ENCODE results near the gene GPLD1.
"Not testable (repeated sequence)": the region's sequence is repeated elsewhere in the genome, so short reads cannot be mapped to it uniquely, and the experiment has no call there.

Gene GPLD1

GRCh38 chr6:24414531-24414930 is 74.8 kb downstream of the GPLD1 start:
- DNase-seq (ENCODE audit: low spot score), result not testable (repeated sequence)

- DNase-seq (ENCODE audit: low spot score), result no peak
Measured at GRCh38 chr6:24412294-24412693, 77.1 kb downstream of the GPLD1 start.

- no peak for DNase-seq (ENCODE audit: low spot score)
Measured at GRCh38 chr6:24410622-24411021, 78.8 kb downstream of the GPLD1 start.

- no peak for DNase-seq (ENCODE audit: low spot score)
Measured at GRCh38 chr6:24408719-24409410, 80.5 kb downstream of the GPLD1 start.

- no peak for DNase-seq (ENCODE audit: low spot score)
Measured at GRCh38 chr6:24405262-24405661, 84.1 kb downstream of the GPLD1 start.

- no peak for DNase-seq (ENCODE audit: low spot score)
Measured at GRCh38 chr6:24403501-24403824, 85.9 kb downstream of the GPLD1 start.

- DNase-seq (ENCODE audit: low spot score), result peak; percentile 91
Measured at GRCh38 chr6:24402697-24403500, 86.5 kb downstream of the GPLD1 start, which contains the start of gene MRS2. MRS2 (plus strand) TSS chr6:24402936; CDS start chr6:24403047, 111 bp downstream.

- no peak for DNase-seq (ENCODE audit: low spot score)
Measured at GRCh38 chr6:24401458-24401857, 87.9 kb downstream of the GPLD1 start.

GRCh38 chr6:24400045-24401039 is 89.0 kb downstream of the GPLD1 start:
- DNase-seq (ENCODE audit: low spot score), result not testable (repeated sequence)

- DNase-seq (ENCODE audit: low spot score), result no peak
Measured at GRCh38 chr6:24397631-24398030, 91.7 kb downstream of the GPLD1 start.

- DNase-seq (ENCODE audit: low spot score), result no peak
Measured at GRCh38 chr6:24396824-24397223, 92.6 kb downstream of the GPLD1 start.

- no peak for DNase-seq (ENCODE audit: low spot score)
Measured at GRCh38 chr6:24394780-24395437, 94.5 kb downstream of the GPLD1 start.

GRCh38 chr6:24394061-24394779 is 95.2 kb downstream of the GPLD1 start:
- no peak for DNase-seq (ENCODE audit: low spot score)

- DNase-seq (ENCODE audit: low spot score), result no peak
Measured at GRCh38 chr6:24391756-24392405, 97.5 kb downstream of the GPLD1 start.

GRCh38 chr6:24391208-24391607 is 98.2 kb downstream of the GPLD1 start:
- no peak for DNase-seq (ENCODE audit: low spot score)

GRCh38 chr6:24387818-24388217 is 101.6 kb downstream of the GPLD1 start:
- DNase-seq (ENCODE audit: low spot score), result no peak

GRCh38 chr6:24385536-24386269 is 103.7 kb downstream of the GPLD1 start:
- DNase-seq (ENCODE audit: low spot score), result no peak

- DNase-seq (ENCODE audit: low spot score), result not testable (repeated sequence)
Measured at GRCh38 chr6:24384369-24385130, 104.8 kb downstream of the GPLD1 start.
